KMS-11 (cell line): ENCODE measurements around the gene FBXW8.

Experiments
- H2AFZ ChIP-seq: fragments of 200-600 bp; sonication (generic); 2 replicates; pipeline ENCODE4 v1.6.1; 2016; ENCODE audit warnings: antibody characterized with exemption, mixed run types, low read depth
- H3K27ac ChIP-seq: fragments of 200-600 bp; sonication (generic); 2 replicates; pipeline ENCODE4 v1.6.1; 2016; ENCODE audit warnings: mild to moderate bottlenecking, mixed run types
- H3K27me3 ChIP-seq: fragments of 200-600 bp; sonication (generic); 2 replicates; pipeline ENCODE4 v1.6.1; 2017; ENCODE audit warnings: mild to moderate bottlenecking, low read depth, mixed run types, moderate library complexity; ENCODE audit not compliant: insufficient read depth
- H3K36me3 ChIP-seq: fragments of 200-600 bp; sonication (generic); 2 replicates; pipeline ENCODE4 v1.6.1; 2017; ENCODE audit warnings: mild to moderate bottlenecking, mixed run types; ENCODE audit not compliant: insufficient read depth
- H3K4me1 ChIP-seq: fragments of 200-600 bp; sonication (generic); 2 replicates; pipeline ENCODE4 v1.6.1; 2016; ENCODE audit warnings: mild to moderate bottlenecking, low read depth, mixed run types; ENCODE audit not compliant: poor library complexity, severe bottlenecking
- H3K4me2 ChIP-seq: fragments of 200-600 bp; sonication (generic); 2 replicates; pipeline ENCODE4 v1.7.0; 2016; ENCODE audit warnings: mild to moderate bottlenecking, mixed run types
- H3K4me3 ChIP-seq: fragments of 200-600 bp; sonication (generic); IDR thresholded peaks from 2 replicates; pipeline ENCODE4 v1.6.1; 2017; ENCODE audit warnings: low read depth, low read length, mixed read lengths; ENCODE audit not compliant: insufficient read depth
- H3K79me2 ChIP-seq: fragments of 200-600 bp; sonication (generic); 2 replicates; pipeline ENCODE4 v1.6.1; 2016; ENCODE audit warnings: low read depth, mixed run types; ENCODE audit not compliant: insufficient read depth
- H3K9ac ChIP-seq: fragments of 200-600 bp; sonication (generic); 2 replicates; pipeline ENCODE4 v1.6.1; 2016; ENCODE audit warnings: mild to moderate bottlenecking, mixed run types
- H4K20me1 ChIP-seq: fragments of 200-600 bp; sonication (generic); 2 replicates; pipeline ENCODE4 v1.6.1; 2016; ENCODE audit warnings: mild to moderate bottlenecking, mixed run types; ENCODE audit not compliant: insufficient read depth
- CTCF ChIP-seq: fragments of 200-600 bp; sonication (generic); conservative IDR thresholded peaks from 2 replicates; pipeline ENCODE4 v1.6.1; 2017; ENCODE audit warnings: low read depth, mild to moderate bottlenecking, antibody characterized with exemption, low read length, moderate library complexity, mixed read lengths

FBXW8 gene

DNA sequence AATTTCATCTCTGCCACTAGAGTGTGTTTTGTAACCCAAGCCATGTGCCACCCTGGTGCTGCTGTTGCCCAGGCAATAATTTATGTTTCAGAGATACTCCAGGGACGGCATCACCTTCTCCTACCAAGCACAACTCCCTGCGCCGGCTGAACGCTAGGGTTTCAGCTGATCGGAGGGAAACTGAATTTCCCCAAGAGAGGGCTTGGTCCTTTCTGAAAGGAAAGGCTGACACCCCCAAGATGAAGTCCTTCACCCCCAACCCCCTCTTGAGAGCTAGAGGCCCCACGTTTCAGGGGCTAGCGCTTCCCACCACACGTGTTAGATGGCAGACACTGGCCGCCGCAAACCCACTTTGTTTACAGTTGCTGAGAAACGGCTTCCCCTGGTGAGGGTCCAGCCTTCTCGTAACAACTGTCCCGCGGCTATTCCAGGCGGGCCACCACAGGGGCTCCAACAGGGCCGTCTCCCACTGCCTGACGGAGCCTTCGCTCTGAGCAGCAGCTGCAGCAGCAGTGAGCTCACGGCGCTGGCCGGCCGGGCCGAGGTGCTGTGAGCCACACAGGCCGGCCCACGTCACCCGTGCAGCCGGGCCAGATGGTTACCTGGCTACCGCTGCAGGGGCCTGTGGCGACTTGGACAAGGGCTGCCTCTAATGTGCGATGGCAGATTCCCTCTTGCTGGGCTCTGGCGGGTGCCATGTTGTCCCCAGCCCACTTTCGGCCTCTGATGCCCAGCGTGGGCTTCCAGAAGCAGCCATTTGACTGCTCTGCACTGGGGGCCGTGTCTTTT lies 122.0 kb downstream of the FBXW8 start:
- TF ChIP-seq CTCF = no peak
- Histone ChIP-seq H2AFZ (no peak overlapping the region), H3K4me3 (no peak overlapping the region), H3K36me3 (no peaks in the 10 kb centered on the region), H3K4me2 (no peak overlapping the region), H4K20me1 (no peaks in the 10 kb centered on the region), H3K27ac (no peak overlapping the region), H3K4me1 (no peaks in the 10 kb centered on the region), H3K9ac (no peak overlapping the region), H3K27me3 (no peaks in the 10 kb centered on the region), H3K79me2 (no peaks in the 10 kb centered on the region)

GRCh38 chr12:117033382-117034221 lies 122.9 kb downstream of the FBXW8 start:
- no peak for TF ChIP-seq CTCF
- no peaks in the 10 kb centered on the region for H3K79me2 ChIP-seq
- no peak overlapping the region for H2AFZ ChIP-seq
- H3K36me3 ChIP-seq = no peaks in the 10 kb centered on the region
- H3K4me2 ChIP-seq = no peak overlapping the region
- no peak overlapping the region for H3K4me3 ChIP-seq
- no peaks in the 10 kb centered on the region for H4K20me1 ChIP-seq
- H3K27ac ChIP-seq = no peak overlapping the region
- no peaks in the 10 kb centered on the region for H3K27me3 ChIP-seq
- no peaks in the 10 kb centered on the region for H3K4me1 ChIP-seq
- H3K9ac ChIP-seq = no peak overlapping the region

DNA sequence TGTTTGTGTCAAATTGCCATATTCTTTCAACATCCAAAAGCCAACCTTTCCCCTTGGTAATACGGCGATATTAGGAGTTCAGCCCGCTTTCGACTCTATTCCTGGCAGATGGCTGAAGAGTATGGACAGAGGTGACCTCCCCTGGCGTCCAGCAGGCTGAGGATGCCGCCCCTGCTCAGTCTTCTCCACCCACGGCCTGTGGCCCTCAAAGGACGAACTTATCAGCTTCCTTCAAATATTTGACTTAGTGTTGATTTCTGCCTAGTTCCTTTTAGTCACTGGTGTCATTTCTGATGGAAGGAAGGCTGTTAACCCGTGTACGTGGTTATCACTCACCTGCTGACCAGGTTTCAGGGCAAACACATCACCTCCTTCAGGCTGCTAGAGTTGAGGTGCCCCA lies 123.5 kb downstream of the FBXW8 start:
- H3K4me1 ChIP-seq = no peaks in the 10 kb centered on the region
- H4K20me1 ChIP-seq = no peaks in the 10 kb centered on the region
- H3K79me2 ChIP-seq = no peaks in the 10 kb centered on the region
- H3K27me3 ChIP-seq = no peaks in the 10 kb centered on the region
- H3K27ac ChIP-seq = no peak overlapping the region
- H3K4me2 ChIP-seq = no peak overlapping the region
- no peak overlapping the region for H3K9ac ChIP-seq
- H2AFZ ChIP-seq = no peak overlapping the region
- no peak overlapping the region for H3K4me3 ChIP-seq
- no peaks in the 10 kb centered on the region for H3K36me3 ChIP-seq
- no peak for TF ChIP-seq CTCF

DNA sequence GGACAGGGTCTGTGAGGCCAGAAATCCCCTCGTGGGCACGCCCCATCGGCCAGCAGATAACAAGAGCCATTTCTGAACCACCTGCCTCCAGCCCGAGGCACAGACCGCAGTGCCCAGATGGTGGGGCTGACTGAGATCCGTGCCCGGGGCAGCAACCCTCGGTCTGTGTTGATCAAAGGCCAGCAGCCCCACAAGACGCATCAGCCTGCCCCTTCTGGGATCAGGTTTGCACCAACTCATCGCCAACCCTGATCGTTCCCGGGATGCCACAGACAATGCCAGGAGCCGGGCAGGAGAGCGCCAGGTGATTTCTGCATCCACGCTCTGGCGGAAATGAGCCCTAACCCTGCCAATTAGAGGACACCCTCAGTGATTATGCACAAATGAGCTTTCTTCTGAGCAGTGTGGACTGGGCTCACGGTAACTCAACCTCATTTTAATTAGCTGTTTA lies 124.0 kb downstream of the FBXW8 start:
- no peak overlapping the region for H3K9ac ChIP-seq
- no peaks in the 10 kb centered on the region for H3K27me3 ChIP-seq
- H2AFZ ChIP-seq = no peak overlapping the region
- no peaks in the 10 kb centered on the region for H3K4me1 ChIP-seq
- no peak overlapping the region for H3K4me3 ChIP-seq
- no peak overlapping the region for H3K27ac ChIP-seq
- H3K79me2 ChIP-seq = no peaks in the 10 kb centered on the region
- no peaks in the 10 kb centered on the region for H4K20me1 ChIP-seq
- H3K4me2 ChIP-seq = no peak overlapping the region
- no peak for TF ChIP-seq CTCF
- no peaks in the 10 kb centered on the region for H3K36me3 ChIP-seq
